HG02759 (cell line): Measurements from ENCODE around the gene MTNR1B.

Experiments
- ATAC-seq: cut with Tn5 transposase; IDR thresholded peaks from one replicate; pipeline ENCODE4 v1.9.1; 2021; ENCODE audit warnings: mild to moderate bottlenecking, moderate library complexity; ENCODE audit not compliant: unreplicated experiment

Gene MTNR1B

DNA sequence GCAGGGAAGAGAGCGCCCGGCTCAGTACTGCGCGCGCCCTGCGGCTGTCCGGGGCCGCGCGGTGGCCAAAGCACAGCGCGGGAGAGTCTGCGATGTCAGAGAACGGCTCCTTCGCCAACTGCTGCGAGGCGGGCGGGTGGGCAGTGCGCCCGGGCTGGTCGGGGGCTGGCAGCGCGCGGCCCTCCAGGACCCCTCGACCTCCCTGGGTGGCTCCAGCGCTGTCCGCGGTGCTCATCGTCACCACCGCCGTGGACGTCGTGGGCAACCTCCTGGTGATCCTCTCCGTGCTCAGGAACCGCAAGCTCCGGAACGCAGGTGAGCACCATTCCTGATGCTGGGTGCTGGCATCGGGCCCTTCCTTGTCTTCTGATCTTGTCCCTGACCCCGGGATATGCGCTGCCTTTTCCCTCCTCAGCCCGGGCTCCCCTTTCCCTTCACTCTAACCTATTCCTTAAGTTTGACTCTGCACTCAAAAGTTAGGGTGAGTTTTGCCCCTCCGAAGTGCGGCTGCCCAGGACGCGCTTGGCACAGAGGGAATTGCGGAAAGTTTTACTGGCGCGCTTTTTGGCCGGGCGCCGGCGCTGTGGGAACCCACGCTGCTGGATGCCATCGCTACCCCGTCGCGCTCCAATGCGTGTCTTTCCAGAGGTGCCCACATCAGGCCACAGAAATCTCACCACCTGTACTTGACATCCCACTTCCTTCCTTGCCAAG is at the start of gene MTNR1B:
Gene MTNR1B (plus strand): TSS at position 18 of the 714 bp plus-strand sequence. CDS start 75 bp downstream, at position 93.
- no peak for ATAC-seq

- ATAC-seq = no peak
Measured at GRCh38 chr11:92920331-92920730, 49.1 kb upstream of the MTNR1B start.

- ATAC-seq = no peak
Measured at GRCh38 chr11:92922731-92923130, 46.7 kb upstream of the MTNR1B start.

DNA sequence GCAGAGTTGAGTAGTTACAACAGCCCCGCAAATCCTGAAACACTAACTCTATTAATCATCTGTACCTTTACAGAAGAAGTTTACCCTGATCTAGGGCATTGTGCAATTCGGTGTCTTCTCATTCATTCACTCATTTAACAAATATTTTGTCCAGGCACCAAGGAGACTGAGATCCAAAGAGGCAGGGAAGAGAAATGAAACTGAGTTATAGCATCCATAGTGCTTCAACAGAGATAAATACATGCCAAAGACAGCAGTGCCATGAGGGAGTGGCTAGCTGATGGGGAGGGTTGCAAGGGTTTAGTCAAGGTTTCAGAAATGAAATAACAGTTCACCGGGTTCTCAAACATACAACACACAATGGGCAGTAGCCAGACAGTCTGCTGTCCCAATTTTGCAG is 40.2 kb upstream of the MTNR1B start:
- ATAC-seq = no peak

DNA sequence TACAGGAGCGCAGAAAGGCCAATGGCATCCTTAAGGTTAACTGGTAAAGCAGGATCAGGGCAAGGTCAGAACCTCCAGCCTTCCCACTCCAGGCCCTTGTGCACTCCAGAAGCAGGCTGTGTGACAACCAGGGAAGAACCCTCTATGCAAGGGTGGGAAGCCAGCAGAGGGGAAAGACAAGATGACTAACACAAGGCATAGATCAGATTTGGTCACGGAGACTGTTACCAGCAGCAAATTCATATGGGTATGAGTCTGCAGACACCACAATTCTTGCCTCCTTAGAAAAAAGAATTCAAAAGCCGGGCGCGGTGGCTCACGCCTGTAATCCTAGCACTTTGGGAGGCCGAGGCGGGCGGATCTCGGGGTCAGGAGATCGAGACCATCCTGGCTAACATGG is 39.8 kb upstream of the MTNR1B start:
- ATAC-seq = no peak

GRCh38 chr11:92931746-92932422 is 37.6 kb upstream of the MTNR1B start:
- ATAC-seq = no peak

- ATAC-seq = no peak
Measured at GRCh38 chr11:92939305-92939704, 30.1 kb upstream of the MTNR1B start.

- peak; percentile 73 for ATAC-seq
Measured at GRCh38 chr11:92941676-92942571, 27.5 kb upstream of the MTNR1B start.

DNA sequence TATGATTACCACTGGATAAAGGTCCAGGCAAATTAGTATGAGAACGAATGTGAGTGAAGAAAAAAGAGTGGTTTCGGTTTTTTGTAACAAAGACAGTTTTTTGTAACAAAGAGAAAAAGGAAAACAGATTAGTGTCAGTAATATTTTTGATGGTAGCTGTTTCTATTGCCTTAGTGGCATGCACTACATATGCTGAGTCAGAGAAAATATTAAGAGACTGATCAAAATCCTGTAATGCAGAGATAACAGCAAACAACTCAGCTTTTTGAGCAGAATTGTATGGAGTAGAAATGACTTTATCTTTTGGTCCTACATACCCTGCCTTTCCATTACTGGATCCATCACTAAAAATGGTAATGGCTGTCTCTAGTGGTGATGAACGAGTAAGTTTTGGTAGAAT is 22.7 kb upstream of the MTNR1B start:
- no peak for ATAC-seq

DNA sequence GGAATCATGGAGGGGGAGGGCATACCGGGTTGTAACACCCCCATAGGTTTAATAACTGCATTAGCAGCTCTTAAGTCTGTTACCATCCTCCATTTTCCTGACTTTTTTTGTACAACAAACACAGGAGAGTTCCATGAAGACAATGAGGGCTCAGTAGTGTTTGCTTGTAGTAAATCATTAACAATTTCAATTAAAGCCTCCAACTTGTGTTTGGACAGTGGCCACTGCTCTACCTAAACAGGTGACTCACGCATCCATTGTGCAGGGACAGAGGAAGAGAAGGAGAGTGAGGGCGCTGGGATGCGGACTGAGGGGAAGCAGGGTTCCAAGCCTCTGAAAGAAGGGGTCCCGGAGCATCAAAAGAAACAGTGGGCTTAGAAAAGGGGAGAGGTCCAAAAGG is 21.3 kb upstream of the MTNR1B start:
- no peak for ATAC-seq

- ATAC-seq = no peak
Measured at GRCh38 chr11:92954003-92954402, 15.4 kb upstream of the MTNR1B start.

- no peak for ATAC-seq
Measured at GRCh38 chr11:92955860-92956259, 13.6 kb upstream of the MTNR1B start.

GRCh38 chr11:92960886-92961285 is 8.6 kb upstream of the MTNR1B start:
- no peak for ATAC-seq

GRCh38 chr11:92962446-92962845 is 7.0 kb upstream of the MTNR1B start:
- ATAC-seq = no peak

- ATAC-seq = no peak
Measured at GRCh38 chr11:92964471-92964870, 5.0 kb upstream of the MTNR1B start.

DNA sequence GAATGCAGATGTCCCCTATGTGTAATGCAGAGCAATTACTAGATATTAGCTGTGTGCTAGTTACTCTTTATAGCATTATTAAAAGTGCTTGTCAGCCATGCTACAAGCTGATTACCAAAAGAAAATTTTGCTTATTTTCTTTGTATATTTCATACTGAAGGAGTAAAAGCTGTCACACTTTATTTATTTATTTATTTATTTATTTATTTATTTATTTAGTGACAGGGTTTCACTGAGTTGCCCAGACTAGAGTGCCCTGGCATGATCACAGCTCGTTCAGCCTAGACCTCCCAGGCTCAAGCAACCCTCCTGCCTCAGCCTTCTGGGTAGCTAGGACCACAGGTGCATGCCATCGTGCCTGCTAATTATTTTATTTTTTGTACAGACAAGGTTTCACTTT is 4.3 kb upstream of the MTNR1B start:
- no peak for ATAC-seq

- ATAC-seq = no peak
Measured at GRCh38 chr11:92967178-92967577, 2.3 kb upstream of the MTNR1B start.

DNA sequence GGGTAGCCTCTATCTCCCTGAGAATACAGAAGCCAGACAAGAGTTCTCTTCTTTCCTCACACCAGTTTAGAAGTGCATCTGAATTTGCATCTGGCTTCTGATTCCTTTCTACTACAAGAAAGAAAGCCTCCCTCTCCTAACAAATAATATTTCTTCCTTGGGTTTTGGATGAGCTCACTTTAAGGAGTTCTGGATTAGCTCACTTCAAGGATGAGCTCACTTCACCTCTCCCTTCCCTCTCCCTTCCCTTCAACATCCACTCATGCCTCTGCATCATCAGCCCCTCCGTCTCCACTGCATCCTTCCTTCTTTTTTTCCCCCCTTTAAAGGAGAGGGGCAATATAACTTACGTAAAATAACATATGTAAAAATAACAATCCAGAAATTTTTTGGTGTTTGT is 1.6 kb upstream of the MTNR1B start:
- no peak for ATAC-seq

DNA sequence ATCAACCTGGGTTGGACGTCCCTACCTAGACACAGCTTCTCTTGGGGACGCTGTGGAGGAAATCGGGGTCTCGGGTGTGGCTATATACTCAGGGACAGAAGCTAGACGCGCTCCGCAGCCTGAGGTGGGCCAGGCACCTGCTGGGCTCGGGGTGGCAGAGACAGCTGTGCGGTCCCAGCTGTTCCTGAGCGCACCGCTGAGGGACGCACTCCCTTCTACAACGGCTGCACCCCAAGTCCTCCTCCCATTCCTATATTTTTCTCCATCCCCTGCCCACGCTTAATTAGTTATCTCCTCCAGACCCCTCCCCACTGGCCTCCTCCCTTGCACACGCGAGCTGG is 188 bp upstream of the MTNR1B start:
- ATAC-seq = no peak

- no peak for ATAC-seq
Measured at GRCh38 chr11:92972248-92972647, 2.8 kb downstream of the MTNR1B start.

GRCh38 chr11:92975285-92975684 is 5.8 kb downstream of the MTNR1B start:
- ATAC-seq = no peak

DNA sequence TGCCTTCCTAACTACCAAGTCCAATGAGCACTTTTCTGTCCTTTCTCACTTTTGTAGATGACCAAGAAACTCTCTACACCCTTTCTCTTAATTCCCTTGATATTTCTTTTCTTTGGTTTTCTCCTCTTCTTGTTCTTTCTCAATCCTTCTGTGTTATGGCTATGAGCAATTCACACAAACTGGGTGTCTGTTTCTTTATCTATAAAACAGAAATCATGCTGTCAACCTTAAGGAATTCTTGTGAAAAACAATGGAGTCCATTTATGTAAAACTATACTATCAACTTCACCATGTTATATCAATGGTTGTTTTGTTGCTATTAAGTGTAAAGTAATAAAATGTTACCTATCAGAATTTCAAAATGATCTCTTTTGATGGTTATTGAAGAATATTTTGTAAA is 7.2 kb downstream of the MTNR1B start:
- no peak for ATAC-seq
